GM12891 (cell line): ENCODE measurements around the gene RSAD2.
A peak's percentile ranks its signal among the peaks of the same experiment; 100 is the strongest.
"Not testable (repeated sequence)": the region's sequence is repeated elsewhere in the genome, so short reads cannot be mapped to it uniquely, and the experiment has no call there.

Experiments
- DNase-seq: peaks from one replicate; pipeline ENCODE4 v3.0.0; 2011; ENCODE audit warnings: low spot score; ENCODE audit not compliant: insufficient read length
- FAIRE-seq: peaks from 2 replicates; lab custom pipeline; 2011; peaks lifted over from hg19 to GRCh38; lab: Jason Lieb, UNC
- PAX5 ChIP-seq: IDR thresholded peaks from 2 replicates; pipeline ENCODE4 v1.6.1; 2011; ENCODE audit warnings: low read length, moderate library complexity, mild to moderate bottlenecking; ENCODE audit not compliant: insufficient read depth, severe bottlenecking
- POLR2A ChIP-seq: IDR thresholded peaks from 2 replicates; pipeline ENCODE4 v1.6.1; 2011; ENCODE audit warnings: low read depth, low read length, control low read depth
- POLR2AphosphoS5 ChIP-seq: IDR thresholded peaks from 2 replicates; pipeline ENCODE4 v1.6.1; 2011; ENCODE audit warnings: low read depth, low read length, control low read depth
- POU2F2 ChIP-seq: IDR thresholded peaks from 2 replicates; pipeline ENCODE4 v1.6.1; 2011; ENCODE audit warnings: low read depth, mild to moderate bottlenecking, control low read depth, low read length, moderate library complexity
- SPI1 ChIP-seq: IDR thresholded peaks from 2 replicates; pipeline ENCODE4 v1.6.1; 2011; ENCODE audit warnings: low read depth, low read length, control low read depth
- TAF1 ChIP-seq: IDR thresholded peaks from 2 replicates; pipeline ENCODE4 v1.6.1; 2011; ENCODE audit warnings: low read depth, low read length, control low read depth

RSAD2 gene

GRCh38 chr2:6893876-6894482 lies 16.4 kb downstream of the RSAD2 start:
- TF ChIP-seq TAF1, result no peak
- TF ChIP-seq PAX5, result no peak
- FAIRE-seq, result no peak
- DNase-seq, result no peak

- TF ChIP-seq POU2F2 (no peak), TAF1 (no peak), SPI1 (no peak), PAX5 (no peak), POLR2AphosphoS5 (no peak), POLR2A (no peak)
- DNase-seq, result no peak
- FAIRE-seq, result peak; percentile 70
Observed at GRCh38 chr2:6896930-6897759, 19.6 kb downstream of the RSAD2 start.

- not testable (repeated sequence) for DNase-seq, FAIRE-seq
Observed at GRCh38 chr2:6902581-6902980, 25.0 kb downstream of the RSAD2 start.

GRCh38 chr2:6905668-6906067 lies 28.1 kb downstream of the RSAD2 start:
- FAIRE-seq (no peak), DNase-seq (no peak)
- TF ChIP-seq PAX5 (no peak), POU2F2 (no peak), POLR2AphosphoS5 (no peak), TAF1 (no peak)

- DNase-seq, result no peak
- FAIRE-seq, result no peak
- TF ChIP-seq PAX5, result no peak
- no peak for TF ChIP-seq TAF1
Observed at GRCh38 chr2:6906165-6906741, 28.7 kb downstream of the RSAD2 start.

GRCh38 chr2:6908291-6908690 lies 30.7 kb downstream of the RSAD2 start:
- peak; percentile 58 for FAIRE-seq
- TF ChIP-seq POLR2A (no peak), TAF1 (no peak), POU2F2 (no peak), POLR2AphosphoS5 (no peak), SPI1 (no peak), PAX5 (no peak)
- no peak for DNase-seq

- TF ChIP-seq POU2F2, result no peak; the same call in 1 of the 2 replicates
- TF ChIP-seq SPI1, result peak; percentile 91
- no peak for DNase-seq
- FAIRE-seq, result no peak
Observed at GRCh38 chr2:6909431-6910385, 32.1 kb downstream of the RSAD2 start.

- no peak for DNase-seq
- TF ChIP-seq POLR2A (no peak), POU2F2 (no peak), PAX5 (no peak), TAF1 (no peak), SPI1 (no peak), POLR2AphosphoS5 (no peak)
- peak; percentile 84 for FAIRE-seq
Observed at GRCh38 chr2:6911721-6912120, 34.1 kb downstream of the RSAD2 start.

GRCh38 chr2:6913415-6914157 lies 36.0 kb downstream of the RSAD2 start:
- no peak for DNase-seq
- no peak for TF ChIP-seq SPI1
- TF ChIP-seq POU2F2, result no peak
- TF ChIP-seq POLR2A, result no peak
- TF ChIP-seq POLR2AphosphoS5, result no peak
- TF ChIP-seq TAF1, result no peak
- TF ChIP-seq PAX5, result no peak
- FAIRE-seq, result no peak
